DMS153 treated with DMSO at 0.1 percent for 48 hours (cell line): ENCODE data around the gene TRIM63.
A peak's percentile ranks its signal among the peaks of the same experiment; 100 is the strongest.

Source experiments
- DNase-seq: peaks from one replicate; lab custom pipeline; 2025; ENCODE audit not compliant: unreplicated experiment; lab: John Stamatoyannopoulos, UW

The TRIM63 gene

DNA sequence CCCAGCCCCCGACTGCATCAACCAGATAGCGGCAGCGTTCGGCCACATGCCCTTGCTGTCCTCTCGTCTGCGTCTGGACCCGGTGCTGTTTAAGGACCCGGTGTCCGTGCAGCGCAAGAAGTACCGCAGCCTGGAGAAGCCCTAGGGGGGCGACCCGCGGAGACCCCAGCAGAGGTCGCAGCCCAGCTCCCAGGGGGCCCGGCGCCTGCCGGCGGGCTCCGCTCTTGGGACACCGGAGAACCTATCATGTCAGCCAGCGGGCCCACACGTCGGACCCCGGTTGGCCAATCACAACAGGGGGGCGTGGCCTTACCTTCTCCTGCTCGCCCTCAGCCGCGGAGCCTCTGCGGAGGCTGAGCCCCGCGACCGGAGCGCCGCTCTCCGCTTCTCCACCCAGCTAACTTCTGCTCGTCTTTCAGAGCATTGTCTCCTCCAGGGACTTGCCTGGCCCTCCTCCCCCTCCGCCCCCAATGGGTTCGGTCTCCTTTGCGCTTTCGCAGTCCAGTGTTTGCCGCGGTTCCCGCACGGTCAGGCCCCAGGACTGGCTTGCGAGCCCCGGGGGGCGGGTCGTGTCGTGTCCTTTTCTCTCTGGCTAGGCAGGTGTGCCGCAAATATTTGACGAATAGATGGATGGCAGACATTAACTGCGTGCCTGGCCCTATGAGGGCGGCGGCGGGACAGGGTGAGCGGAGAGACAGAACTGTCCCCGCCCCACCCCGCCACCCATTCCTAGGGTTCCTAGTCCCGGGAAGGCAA lies 32.0 kb downstream of the TRIM63 start:
- peak; percentile 87 for DNase-seq

DNA sequence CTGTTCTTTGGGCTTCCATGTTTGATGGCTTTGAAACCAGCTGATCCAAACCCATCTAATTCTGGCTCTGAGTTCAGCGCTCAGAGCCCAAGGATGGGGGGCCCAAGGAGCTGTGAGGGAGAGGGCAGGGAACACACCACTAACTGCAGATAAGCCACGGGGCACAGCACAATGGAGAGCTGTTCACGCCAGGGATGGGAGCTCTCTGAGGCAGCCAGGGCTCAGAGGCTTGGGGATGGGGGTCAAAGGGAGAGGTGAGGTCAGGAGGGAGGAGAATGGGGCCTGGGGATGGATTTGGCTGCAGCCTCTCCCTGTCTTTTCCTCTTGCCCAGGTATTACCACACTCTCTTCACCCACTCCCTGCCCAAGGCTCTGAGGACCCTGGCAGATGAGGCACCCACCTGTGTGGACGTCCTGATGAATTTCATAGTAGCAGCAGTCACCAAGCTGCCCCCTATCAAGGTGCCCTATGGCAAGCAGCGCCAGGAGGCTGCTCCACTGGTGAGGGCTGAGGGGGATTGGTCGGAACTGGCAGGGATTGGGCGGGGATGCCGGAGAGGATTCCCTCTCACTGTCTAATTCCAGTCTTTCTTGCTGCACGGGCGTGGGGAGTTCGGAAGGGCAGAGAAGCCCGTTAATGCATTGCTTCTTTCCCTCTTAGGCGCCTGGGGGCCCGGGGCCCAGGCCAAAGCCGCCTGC lies 32.8 kb downstream of the TRIM63 start:
- DNase-seq, result no peak

DNA sequence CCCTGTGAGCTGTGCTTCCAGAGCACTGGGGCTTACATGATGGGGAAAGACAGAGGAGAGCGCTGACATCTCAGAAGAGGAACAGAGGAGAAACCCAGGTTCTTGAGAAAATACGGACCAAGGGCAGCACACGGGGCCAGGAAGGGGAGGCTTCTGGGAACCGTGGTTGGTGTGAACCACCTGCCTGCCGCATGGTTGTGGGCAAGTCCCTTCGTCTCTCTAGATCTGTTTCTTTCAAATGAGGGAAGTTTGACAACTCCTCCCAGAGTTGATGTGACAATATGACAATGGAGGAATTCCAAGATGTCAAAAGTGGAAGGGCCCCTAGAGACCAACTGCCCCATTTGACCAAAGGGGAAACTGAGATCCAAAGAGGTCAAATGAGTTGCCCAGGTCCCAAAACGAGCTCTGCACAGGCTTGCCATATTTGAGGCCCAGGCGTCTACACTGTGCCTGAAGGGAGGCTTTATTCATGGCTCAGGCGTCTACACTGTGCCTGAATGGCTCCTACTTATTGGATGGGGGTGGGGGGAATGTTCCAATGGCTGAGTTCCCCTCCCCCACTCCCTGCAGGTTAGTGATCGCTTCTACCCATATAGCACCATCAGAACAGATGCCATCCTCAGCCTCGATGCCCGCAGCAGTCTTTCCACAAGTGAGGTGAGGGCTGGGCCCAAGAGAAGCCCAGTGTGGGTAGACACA lies 34.6 kb downstream of the TRIM63 start:
- no peak for DNase-seq

DNA sequence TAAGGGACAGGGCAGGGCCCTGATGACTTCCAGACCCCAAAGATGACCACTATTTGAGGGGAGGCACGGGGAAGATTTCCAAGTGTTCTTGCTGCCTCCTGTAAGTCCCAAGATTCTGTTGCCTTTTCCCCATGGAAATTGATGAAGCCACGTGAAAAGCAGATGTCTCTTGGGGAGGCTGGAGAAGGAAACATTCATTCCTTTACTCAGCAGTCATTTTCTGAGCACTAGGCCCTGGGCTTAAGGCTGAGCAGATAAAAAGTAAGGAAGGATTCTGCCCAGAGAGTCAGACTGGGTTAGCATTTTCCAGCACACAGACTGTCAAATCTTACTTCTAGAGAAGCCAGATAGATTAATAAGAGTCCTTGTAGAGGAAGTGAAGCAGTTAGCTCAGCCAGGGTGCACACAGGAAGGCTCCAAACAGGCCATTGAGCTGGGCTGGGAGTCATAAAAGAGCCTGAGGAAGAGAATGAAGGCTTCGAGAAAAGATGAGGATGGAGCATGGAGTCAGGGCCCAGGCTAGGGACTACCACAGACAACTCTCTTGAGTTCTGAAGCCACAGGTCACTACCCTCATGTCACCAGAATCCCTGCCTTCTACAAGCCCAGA lies 35.7 kb downstream of the TRIM63 start:
- no peak for DNase-seq

DNA sequence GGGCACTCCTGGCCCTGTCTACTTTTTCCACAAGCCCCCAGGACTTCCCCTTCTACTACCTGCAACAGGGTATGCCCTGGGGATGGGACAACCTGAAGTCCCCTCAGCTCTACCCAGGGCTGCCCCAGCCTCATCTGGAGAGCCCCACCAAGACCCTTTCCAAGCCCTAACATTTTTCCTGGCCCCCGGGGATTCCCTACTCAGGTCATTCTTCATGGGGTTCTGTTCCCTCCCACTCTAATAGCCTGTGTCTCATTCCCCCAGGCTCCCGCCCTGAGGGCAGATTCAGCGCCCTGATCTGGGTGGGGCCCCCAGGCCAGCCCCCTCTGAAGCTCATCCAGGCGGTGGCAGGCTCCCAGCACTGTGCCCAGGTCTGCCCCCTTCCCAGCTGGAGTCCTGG lies 36.2 kb downstream of the TRIM63 start:
- DNase-seq, result no peak

DNA sequence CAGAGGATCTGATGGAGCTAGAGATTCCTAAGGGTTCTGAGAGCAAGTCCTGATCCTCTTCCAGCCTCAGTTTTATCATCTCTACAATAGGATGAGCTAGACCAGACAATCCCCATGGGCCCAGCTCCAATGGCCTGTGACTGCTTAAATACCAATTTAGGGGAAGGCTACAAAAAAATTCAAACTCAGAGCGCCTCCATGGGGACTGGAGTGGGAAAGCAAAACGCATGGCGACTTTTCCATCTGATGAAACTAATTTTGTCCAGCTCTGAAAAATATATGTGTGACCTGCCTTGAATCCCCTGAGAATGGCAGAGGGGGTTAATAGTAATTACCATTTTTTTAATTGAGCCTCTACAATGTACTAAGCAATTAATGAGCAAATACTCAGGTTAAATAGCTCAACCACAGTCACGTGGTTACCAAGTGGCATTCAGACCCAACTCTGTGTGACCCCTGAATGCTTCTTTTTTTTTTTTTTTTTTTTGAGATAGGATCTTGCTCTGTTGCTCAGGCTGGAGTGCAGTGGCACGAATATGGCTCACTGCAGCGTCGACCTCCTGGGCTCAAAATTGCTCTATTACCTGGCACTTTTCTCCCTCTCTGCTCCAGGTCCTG lies 37.5 kb downstream of the TRIM63 start:
- DNase-seq, result no peak

DNA sequence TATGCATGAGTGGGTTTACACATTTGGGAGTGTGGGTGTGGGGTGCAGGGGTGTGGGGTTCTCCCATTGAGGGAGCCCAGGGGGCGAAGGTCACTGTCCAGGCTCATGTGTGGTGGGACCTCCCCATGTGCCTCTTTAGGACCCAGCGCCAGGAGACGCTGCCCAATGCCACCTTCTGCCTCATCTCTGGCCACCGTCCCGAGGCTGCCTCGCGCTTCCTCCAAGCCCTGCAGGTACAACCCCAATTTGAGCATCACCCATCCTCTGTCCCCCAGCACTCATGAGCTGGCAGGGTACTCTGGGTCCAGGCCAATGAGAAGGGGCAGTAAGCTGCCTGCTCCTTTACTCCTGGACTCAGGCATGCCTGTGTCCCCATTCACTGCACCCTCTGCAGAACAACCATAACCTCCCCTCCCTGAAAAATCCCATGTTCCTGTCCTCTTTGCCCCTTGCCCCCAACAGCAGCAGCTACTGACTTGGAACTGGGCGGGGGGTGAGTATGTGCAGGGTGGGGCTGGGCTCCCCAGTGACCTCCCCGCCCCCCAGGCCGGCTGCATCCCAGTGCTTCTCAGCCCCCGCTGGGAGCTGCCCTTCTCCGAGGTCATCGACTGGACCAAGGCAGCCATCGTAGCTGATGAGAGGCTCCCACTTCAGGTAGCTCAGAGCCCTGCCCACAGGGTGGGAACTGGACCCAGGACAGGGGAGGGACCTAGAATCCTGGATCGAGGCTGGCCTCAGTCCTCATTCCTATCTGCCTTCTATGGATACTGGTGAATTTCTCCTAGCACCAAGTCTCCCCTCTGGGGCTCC lies 38.2 kb downstream of the TRIM63 start:
- no peak for DNase-seq

DNA sequence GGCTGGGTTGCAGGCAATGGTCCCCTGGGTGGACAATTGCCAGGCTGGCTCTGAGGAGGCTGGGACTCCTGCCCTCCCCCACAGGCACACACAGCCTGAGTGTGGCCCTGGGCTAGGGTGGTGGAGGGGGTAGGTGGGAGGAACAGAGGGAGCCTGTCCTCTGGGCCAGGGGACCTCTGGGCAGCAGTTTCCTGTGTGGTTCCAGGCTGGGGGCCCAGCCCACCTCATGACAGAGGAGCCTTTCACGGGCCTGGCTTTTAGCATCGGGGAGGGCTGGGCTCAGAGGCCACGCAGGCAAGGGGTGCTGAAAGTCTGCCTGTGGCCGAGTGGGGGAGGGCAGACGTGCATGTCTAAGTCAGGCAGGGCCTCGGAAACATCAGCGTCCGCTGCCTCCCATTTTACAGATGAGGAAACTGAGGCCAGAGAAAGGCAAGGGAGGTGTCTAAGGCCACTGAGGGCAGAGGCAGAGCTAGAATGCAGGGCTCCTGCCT lies 38.9 kb downstream of the TRIM63 start:
- DNase-seq, result no peak

DNA sequence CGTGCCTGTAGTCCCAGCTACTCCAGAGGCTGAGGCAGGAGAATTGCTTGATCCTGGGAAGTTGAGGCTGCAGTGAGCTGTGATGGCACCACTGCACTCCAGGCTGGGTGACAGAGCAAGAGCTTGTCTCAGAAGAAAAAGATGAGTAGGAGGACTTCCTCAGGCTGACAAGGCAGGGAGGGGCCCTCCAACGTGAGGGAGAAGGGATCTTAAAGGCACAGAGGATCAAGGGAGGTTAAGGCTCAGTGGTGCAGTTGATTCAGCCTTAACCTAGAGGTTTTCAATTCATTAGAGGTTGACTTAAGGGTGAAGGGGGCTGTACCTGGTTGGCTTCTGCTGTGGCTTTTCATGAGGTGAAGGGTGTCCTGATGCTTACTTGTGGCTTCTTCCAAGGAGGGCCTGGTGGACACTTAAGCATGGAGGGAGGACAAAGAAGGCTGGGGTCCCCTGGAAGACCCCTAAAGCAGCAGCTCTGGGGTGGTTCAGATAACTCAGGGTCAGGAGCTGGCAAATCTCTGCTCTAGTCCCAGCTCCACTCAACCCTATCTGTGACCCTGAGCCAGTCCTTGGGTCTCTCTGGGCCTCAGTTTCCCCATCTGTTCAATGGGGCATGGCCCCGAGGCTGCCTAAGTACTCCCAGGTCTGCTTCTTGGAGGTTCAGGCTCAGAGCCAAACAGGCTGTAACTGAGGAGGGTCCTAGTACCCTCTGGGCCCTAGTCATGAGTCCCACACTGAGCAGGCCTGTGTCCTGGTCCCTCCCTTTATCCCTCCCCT lies 39.5 kb downstream of the TRIM63 start:
- no peak for DNase-seq

DNA sequence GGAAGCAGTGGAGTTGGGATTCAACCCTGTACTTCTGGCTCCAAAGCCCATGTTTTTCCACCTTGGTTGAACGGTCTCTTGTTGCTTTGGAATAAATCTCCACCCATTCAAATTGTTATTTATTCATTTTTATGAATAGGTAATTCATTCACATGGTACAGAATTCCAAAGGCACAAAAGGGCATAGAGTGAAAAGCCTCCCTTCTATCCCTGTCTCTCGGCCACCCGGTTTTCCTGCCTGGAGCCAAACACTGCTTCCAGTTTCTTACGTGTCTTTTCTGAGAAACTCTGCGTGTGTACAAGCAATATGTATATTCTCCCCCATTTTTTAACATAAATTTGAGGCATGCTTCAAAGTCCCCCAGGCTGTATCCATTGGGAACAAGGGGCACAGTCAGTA lies 41.9 kb downstream of the TRIM63 start:
- no peak for DNase-seq

DNA sequence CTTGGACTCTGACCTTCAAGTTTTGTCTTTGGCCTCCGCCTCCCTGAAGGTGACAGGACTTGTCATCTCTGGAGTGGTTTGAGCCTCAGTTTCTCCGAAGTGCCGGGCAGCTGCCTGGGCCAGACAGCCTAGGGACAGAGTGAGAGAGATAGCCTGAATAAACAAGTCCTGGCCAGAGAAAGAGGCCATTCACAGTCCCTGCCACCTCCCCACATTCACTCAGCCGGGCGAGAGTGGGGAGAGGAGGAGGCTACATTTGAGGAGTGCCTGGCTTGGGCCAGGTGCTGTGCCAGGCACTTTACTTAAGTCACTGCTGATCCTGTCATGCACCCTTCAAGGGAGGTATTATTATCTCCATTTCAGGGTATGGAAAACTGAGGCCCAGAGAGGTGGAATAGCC lies 42.4 kb downstream of the TRIM63 start:
- DNase-seq, result no peak

DNA sequence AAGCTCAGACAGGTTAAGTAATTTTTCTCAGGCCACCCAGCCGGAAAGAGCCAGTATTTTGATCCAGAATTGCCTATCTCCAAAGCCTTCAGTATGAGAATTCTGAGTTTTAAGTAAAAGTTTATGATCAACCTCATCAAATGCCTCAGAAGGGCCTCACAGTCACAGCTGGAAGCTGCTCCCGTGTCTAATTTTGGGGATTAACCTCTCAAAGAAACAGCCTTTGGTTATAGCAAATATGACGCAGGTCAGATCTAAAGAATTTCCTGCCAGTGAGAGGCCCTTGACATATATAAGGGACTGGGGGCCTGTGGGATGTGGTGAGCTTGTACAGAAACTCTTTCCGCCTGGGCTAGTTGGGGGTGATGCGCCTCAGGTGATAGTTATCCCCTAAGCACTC lies 43.6 kb downstream of the TRIM63 start:
- no peak for DNase-seq

DNA sequence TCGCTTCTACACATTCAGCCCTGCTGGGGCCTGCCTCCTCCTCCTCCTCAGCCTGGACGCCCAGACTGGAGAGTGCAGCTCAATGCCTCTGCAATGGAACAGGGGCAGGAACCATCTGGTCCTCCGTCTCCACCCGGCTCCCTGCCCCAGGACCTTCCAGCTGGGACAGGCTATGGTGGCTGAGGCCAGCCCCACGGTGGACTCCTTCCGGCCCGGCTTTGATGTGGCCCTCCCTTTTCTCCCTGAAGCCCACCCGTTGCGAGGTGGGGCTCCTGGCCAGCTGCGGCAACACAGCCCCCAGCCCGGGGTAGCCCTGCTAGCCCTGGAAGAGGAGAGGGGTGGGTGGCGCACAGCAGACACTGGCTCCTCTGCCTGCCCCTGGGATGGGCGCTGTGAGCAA lies 44.4 kb downstream of the TRIM63 start:
- DNase-seq, result no peak

DNA sequence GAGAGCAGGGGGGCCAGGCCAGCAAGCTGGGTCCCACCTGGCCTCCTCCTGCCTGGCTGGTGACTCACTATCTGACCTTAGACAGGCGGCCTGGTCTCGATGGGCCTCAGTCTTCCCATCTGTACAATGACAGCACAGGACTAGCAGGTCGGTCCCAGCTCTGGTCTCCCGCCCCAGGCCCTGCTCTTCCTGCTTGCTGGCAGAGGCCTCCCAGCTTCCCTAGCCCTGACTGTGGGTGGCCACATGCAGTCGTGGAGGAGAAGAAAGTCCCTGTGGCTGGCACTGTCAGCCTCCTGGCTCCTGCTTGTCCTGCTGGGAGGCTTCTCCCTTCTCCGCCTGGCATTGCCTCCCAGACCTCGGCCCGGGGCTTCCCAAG lies 45.0 kb downstream of the TRIM63 start:
- no peak for DNase-seq

DNA sequence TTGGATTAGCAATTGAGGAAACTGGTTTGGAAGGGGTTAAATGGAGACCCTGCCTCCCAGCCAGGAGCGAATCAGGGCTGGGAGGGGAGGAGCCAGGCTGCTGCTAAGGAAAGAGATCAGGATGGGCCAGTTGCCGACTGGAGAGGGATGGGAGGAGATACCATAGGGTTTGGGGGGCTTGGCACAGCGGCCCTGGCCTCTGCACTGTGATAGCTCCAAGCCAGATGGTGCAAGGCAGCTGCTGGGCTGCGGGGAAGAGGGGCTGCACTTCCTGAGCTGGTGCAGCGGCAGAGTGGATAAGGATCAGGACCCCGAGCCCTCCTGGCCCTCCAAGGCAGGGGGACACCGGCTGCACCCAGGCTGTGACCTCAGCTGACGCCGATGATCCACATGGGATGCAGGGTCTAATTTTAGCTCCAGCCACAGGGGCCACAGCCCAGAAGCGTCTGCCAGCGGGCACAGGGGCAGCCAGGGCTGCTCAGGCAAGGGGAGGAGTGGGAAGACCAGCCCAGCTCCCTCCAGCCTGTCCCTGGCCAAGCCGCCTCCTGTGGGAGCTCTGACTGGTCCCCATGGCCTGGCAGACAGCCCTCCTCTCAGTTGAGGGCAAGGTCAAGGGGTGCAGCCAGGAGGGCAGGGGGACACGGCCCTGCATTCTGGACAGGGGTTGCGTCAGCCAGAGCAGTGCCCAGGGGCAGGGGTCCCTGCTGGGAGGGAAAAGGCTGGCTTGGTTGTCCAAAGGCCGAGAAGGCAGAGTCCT lies 45.6 kb downstream of the TRIM63 start, which contains the start of gene EXTL1:
TSS of gene EXTL1 (plus strand) at position 129 of the 757 bp plus-strand sequence. CDS start 872 bp downstream, outside the sequence.
- DNase-seq, result no peak

DNA sequence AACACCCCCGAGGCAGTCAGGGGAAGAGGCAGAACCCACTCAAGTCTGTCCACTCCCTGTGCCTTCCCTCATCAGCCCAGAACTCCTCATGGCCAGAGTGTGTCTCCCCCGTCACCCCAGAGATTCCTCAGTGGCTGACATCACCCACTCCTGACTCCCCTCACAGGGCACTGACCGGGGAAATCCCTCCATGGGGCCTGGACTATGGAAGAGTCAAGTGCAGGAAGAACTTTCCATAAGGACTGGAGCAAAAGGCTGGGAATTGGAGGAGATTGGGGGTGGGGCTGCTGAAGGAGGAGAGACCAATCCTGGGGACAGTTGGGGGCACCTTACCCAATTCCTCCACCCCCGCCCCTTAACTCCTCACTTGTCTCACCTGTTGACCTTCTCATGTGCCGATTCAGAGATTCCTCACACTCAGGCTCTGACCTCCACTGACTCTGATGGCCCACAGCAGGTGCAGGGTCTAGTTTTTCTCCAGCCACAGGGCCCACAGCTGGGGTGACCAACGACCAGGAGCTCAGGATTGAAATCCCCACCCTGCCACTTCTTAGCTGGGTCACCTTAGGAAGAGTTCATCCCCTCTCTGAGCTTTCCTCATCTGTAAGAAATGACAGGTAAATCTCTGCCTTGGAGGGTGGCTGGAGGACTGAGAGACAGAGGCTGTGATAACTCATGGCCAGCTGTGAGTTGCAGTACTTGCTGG lies 46.3 kb downstream of the TRIM63 start:
- no peak for DNase-seq

DNA sequence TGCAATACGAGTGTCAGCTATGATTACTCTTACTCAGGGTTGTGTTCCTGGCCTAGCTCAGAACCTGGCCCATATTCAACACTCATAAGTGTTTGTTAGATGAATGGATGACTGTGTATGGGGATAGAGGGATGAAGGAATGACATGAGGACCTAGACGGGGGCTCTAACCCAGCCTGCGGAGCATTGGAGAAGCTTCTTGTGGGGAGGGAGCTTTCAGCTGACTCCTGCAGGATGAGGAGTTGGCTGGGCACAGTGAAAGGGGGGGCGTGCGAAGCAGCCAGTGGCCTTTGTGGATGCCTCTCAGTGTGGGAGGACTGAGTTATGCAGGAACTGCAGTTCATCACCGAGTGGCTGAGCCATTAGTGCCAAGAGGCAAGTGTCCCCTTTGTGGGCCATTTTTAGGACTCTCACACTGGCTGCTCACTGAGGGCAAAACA lies 47.1 kb downstream of the TRIM63 start:
- no peak for DNase-seq
